K562 (cell line): ENCODE data around the gene EMID1. TPM values are rescaled to one million over a fixed set of nuclear protein-coding genes. Genes with fewer than 3 reads are reported as not detected.
A peak's percentile ranks its signal among the peaks of the same experiment; 100 is the strongest.

Experiments used
- ATAC-seq: fragments of 200-7000 bp; cut with Tn5 transposase; 3 replicates; pipeline ENCODE4 v1.9.1; 2020; ENCODE audit warnings: moderate library complexity
- BruUV-seq: library from RNA; stranded (reverse); fragments of 400-500 nt; replicated peaks from 2 replicates; lab custom pipeline; 2021; lab: Mats Ljungman, UMichigan
- CTCF ChIA-PET: fragments of 300-600 bp; formaldehyde crosslinking; extraction: SDS; loops from one replicate; lab custom pipeline; 2021; ENCODE audit warnings: low intra/inter-chr PET ratio; lab: Yijun Ruan, JAX
- POLR2A ChIA-PET: fragments of 300-600, 350-650 bp; sonication (Branson Sonifier 250); formaldehyde crosslinking; extraction: SDS; loops from one replicate; lab custom pipeline; 2021; ENCODE audit warnings: antibody characterized with exemption, inconsistent platforms; lab: Yijun Ruan, JAX
- DNase-seq, 4 experiments: peaks; one replicate each; pipeline versions ENCODE4 v3.0.0 to v3.0.0-alpha.2; 2011 to 2018; ENCODE audit warnings: low spot score in 3 of 4, mixed read lengths in 3 of 4; ENCODE audit errors: extremely low read depth in 1 of 4
- FAIRE-seq: peaks from 2 replicates; lab custom pipeline; 2011; peaks lifted over from hg19 to GRCh38; lab: Jason Lieb, UNC
- H2AFZ ChIP-seq: 2 replicates; pipeline ENCODE4 v1.6.0; 2011; ENCODE audit warnings: low read depth, low read length, control low read depth, inconsistent platforms
- H3K27ac ChIP-seq: fragments of 200-600 bp; 3 replicates; pipeline ENCODE4 v1.8.0; 2011; ENCODE audit warnings: low read depth, mild to moderate bottlenecking, control low read depth, inconsistent platforms, low read length, moderate library complexity, mixed read lengths; ENCODE audit errors: extremely low read depth
- H3K27me3 ChIP-seq, 2 experiments: fragments of 300-600 bp in 1 of 2; 2 replicates in 1 of 2; 3 replicates in 1 of 2; pipeline versions ENCODE4 v1.6.0 to v1.8.0; 2011; ENCODE audit warnings: inconsistent platforms in 2 of 2, low read length in 2 of 2, mild to moderate bottlenecking in 1 of 2, mixed read lengths in 1 of 2, moderate library complexity in 1 of 2; ENCODE audit not compliant: control insufficient read depth in 2 of 2, insufficient read depth in 2 of 2
- H3K36me3 ChIP-seq: fragments of 300-600 bp; 3 replicates; pipeline ENCODE4 v1.8.0; 2011; ENCODE audit warnings: mild to moderate bottlenecking, low read length, inconsistent platforms; ENCODE audit not compliant: control insufficient read depth, insufficient read depth
- H3K4me1 ChIP-seq, 2 experiments: fragments of 200-600 bp in 1 of 2; replicated peaks in 1 of 2; 2 replicates in 1 of 2; 3 replicates in 1 of 2; pipeline versions ENCODE4 v1.5.1 to v1.8.0; 2011; ENCODE audit warnings: inconsistent platforms in 2 of 2, low read length in 2 of 2, mild to moderate bottlenecking in 1 of 2, mixed read lengths in 1 of 2, moderate library complexity in 1 of 2; ENCODE audit not compliant: control insufficient read depth in 2 of 2, insufficient read depth in 2 of 2
- H3K4me2 ChIP-seq: 2 replicates; pipeline ENCODE4 v1.6.1; 2011; ENCODE audit warnings: low read length, control low read depth, inconsistent platforms, mixed read lengths; ENCODE audit not compliant: insufficient read depth
- H3K4me3 ChIP-seq: fragments of 200-600 bp; sonication (generic), shearing (Covaris generic); 2 replicates; pipeline ENCODE4 v1.5.1; 2016; ENCODE audit warnings: control low read depth, inconsistent platforms
- H3K79me2 ChIP-seq: fragments of 200-600 bp; 3 replicates; pipeline ENCODE4 v1.8.0; 2011; ENCODE audit warnings: low read length, inconsistent platforms; ENCODE audit not compliant: control insufficient read depth, insufficient read depth
- H3K9ac ChIP-seq, 2 experiments: 2 replicates each; pipeline versions ENCODE4 v1.6.0 to v1.6.1; 2011; ENCODE audit warnings: low read depth in 2 of 2, low read length in 2 of 2, control low read depth in 1 of 2, inconsistent platforms in 1 of 2, mild to moderate bottlenecking in 1 of 2, mixed read lengths in 1 of 2; ENCODE audit not compliant: insufficient read depth in 1 of 2
- H3K9me1 ChIP-seq: one replicate; pipeline ENCODE4 v1.6.0; 2011; ENCODE audit warnings: inconsistent platforms, mild to moderate bottlenecking, low read length, moderate library complexity; ENCODE audit not compliant: control insufficient read depth, insufficient read depth
- H3K9me3 ChIP-seq: replicated peaks from 2 replicates; pipeline ENCODE4 v1.5.1; 2011; ENCODE audit warnings: low read depth, low read length, inconsistent platforms; ENCODE audit not compliant: control insufficient read depth, insufficient read depth
- H4K20me1 ChIP-seq: replicated peaks from 2 replicates; pipeline ENCODE4 v1.6.1; 2011; ENCODE audit warnings: low read length, inconsistent platforms, mixed read lengths; ENCODE audit not compliant: control insufficient read depth, insufficient read depth
- MBD2 ChIP-seq: sonication (generic); IDR thresholded peaks from 2 replicates; pipeline ENCODE4 v1.6.1; 2016; ENCODE audit warnings: low read depth, borderline replicate concordance
- POLR2AphosphoS2 ChIP-seq: IDR thresholded peaks from 2 replicates; pipeline ENCODE4 v1.6.1; 2012; ENCODE audit warnings: low read length, improper control_type of control experiment
- POLR2G ChIP-seq: fragments of 200-400 bp; formaldehyde crosslinking; IDR thresholded peaks from 2 replicates; pipeline ENCODE4 v1.6.1; 2017; ENCODE audit warnings: low read depth, mild to moderate bottlenecking, antibody characterized with exemption, low read length, moderate library complexity
- POLR3G ChIP-seq: IDR thresholded peaks from 2 replicates; pipeline ENCODE4 v1.6.1; 2011; ENCODE audit not compliant: insufficient read length, insufficient replicate concordance; ENCODE audit errors: extremely low read depth
- TCF7L2 ChIP-seq: fragments of 150-350 bp; IDR thresholded peaks from 2 replicates; pipeline ENCODE4 v1.6.1; 2016; ENCODE audit warnings: low read depth, mild to moderate bottlenecking, low read length, moderate library complexity
- ZFPM2 ChIP-seq: fragments of 250-450 bp; sonication (Bioruptor Pico); IDR thresholded peaks from 2 replicates; pipeline ENCODE4 v1.5.1; 2022; ENCODE audit warnings: mild to moderate bottlenecking
- ZKSCAN3 ChIP-seq: fragments of 250-450 bp; sonication (Bioruptor Pico); IDR thresholded peaks from 2 replicates; pipeline ENCODE4 v1.4.0; 2020
- ZNF57 ChIP-seq: fragments of 450-650 bp; formaldehyde crosslinking; IDR thresholded peaks from 2 replicates; pipeline ENCODE4 v1.4.0; 2020; ENCODE audit warnings: mild to moderate bottlenecking, moderate library complexity
- ZNF584 ChIP-seq: fragments of 200-800 bp; sonication (Bioruptor generic); IDR thresholded peaks from 2 replicates; pipeline ENCODE4 v1.6.1; 2016; ENCODE audit warnings: low read depth, mild to moderate bottlenecking, missing genetic modification characterization, missing compliant biosample characterization
- ZZZ3 ChIP-seq: fragments of 450-650 bp; IDR thresholded peaks from 2 replicates; pipeline ENCODE4 v1.6.1; 2016; ENCODE audit warnings: antibody characterized with exemption, mild to moderate bottlenecking, moderate library complexity
- WGBS: fragments of 100-300 bp; shearing (Covaris generic); methylation state at CpG from one replicate; pipeline ENCODE4 v1.1.6; 2016; ENCODE audit warnings: low coverage, mixed read lengths; ENCODE audit not compliant: insufficient coverage; ENCODE audit errors: missing lambda C conversion rate; 5-methylcytosine and 5-hydroxymethylcytosine counted together
- in situ Hi-C: fragments of 300-500 bp; cut with MboI; formaldehyde crosslinking; loops from 4 replicates; pipeline ENCODE4 v1.15.0; 2018; ENCODE audit warnings: inconsistent platforms, mixed read lengths
- intact Hi-C: fragments of 100-400 bp; cut with micrococcal nuclease; formaldehyde crosslinking; loops from 2 replicates; pipeline ENCODE4 v1.14.2; 2022
- polyA plus RNA-seq, 8 experiments: library from polyadenylated mRNA; depleted of rRNA in 4 of 8; stranded (reverse) in 5 of 8; unstranded in 3 of 8; fragments of >200 nt; fragmentation: Nextera tagmentation in 2 of 8; fragmentation: Illumina TruSeq in 1 of 8; extraction: Ambion mirVana in 2 of 8; extraction: Trizol in 1 of 8; gene quantifications; 2 replicates each; pipeline versions ENCODE4 v1.2.1 to v1.2.3, GENCODE V29; 2011 to 2014; ENCODE audit warnings: inconsistent platforms in 1 of 8, missing spikeins in 1 of 8
- total RNA-seq, 7 experiments: library from RNA; depleted of rRNA in 6 of 7; stranded (reverse); fragments of >200 nt in 6 of 7; fragmentation: Illumina TruSeq in 2 of 7; extraction: Trizol in 2 of 7; gene quantifications; 2 replicates each; pipeline versions ENCODE4 v1.2.1 to v1.2.3, GENCODE V29; 2011 to 2021; ENCODE audit warnings: low replicate concordance in 1 of 7
- TF ChIP-seq, protein P1 (sequence below): fragments of 250-450 bp; sonication (Bioruptor Pico); IDR thresholded peaks from 2 replicates; pipeline ENCODE4 v1.4.0; 2020

EMID1 gene
- total and polyA plus RNA-seq, 9 of the 15 experiments (the other 6 are each of a cell fraction or from before 2014, with no cell fraction given) = 0.15 to 7.2 (median 2.7) TPM

DNA sequence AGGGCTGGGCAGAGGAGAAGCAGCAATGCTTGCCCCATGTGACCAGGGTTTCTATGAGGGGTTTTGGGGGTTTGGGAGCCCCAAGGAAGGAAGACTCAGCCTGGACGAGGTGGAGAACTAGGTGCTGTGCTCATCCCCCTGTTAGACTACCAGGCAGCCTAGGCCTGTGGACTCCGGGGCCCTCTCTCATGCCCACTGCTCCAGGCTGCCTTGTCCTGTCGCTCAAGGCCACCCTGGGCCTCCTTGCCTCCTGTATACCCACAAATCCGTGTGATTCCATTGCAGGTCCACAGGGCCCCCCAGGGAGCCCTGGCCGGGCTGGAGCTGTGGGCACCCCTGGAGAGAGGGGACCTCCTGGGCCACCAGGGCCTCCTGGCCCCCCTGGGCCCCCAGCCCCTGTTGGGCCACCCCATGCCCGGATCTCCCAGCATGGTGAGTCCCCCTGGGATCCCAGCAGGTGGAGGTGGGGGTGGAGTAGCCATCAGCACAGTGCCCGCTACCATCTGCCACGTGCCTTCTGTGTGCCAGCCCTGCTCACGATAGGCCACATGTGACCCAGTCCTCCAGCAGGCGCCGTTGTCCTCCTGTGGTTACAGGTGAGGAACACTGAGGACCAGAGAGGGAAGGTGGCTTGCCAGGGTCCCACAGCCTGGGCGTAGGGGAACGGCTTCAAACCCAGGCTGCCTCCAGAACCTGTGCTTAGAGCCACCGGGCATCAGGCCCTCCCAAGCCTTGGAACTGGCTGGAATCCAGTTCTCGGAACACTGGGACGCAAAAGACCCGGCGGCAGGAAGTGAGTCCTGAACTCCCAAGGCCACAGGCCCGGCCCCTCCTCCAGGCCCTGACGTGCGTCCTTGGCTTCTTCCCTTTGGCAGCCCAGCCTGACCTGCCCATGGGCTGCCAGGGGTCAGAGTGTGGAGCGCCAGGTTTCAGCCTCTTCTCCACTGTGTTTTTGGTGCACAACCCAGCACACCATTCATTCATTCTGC, 26.6 kb downstream of the EMID1 start:
- ATAC-seq (no peak), FAIRE-seq (no peak), DNase-seq (peak in 1 of 4 experiments; percentile 2)
- POLR2A ChIA-PET = interaction anchor here (1.4 kb wide), 1 partner anchor 16 kb away, joined by 6 read pairs; no protein-coding TSS in a partner anchor
- no peaks in the 10 kb centered on the region for H3K36me3 ChIP-seq
- no peak overlapping the region for H3K4me2 ChIP-seq
- no peaks in the 10 kb centered on the region for H3K27me3 ChIP-seq
- TF ChIP-seq POLR2G (peak; percentile 53), ZNF584 (no peak), ZFPM2 (no peak), TCF7L2 (no peak), POLR2AphosphoS2 (peak; percentile 49; the same call in 1 of the 2 replicates), MBD2 (no peak), ZKSCAN3 (no peak), ZNF57 (no peak), ZZZ3 (no peak), POLR3G (no peak)
- TF ChIP-seq, protein P1, sequence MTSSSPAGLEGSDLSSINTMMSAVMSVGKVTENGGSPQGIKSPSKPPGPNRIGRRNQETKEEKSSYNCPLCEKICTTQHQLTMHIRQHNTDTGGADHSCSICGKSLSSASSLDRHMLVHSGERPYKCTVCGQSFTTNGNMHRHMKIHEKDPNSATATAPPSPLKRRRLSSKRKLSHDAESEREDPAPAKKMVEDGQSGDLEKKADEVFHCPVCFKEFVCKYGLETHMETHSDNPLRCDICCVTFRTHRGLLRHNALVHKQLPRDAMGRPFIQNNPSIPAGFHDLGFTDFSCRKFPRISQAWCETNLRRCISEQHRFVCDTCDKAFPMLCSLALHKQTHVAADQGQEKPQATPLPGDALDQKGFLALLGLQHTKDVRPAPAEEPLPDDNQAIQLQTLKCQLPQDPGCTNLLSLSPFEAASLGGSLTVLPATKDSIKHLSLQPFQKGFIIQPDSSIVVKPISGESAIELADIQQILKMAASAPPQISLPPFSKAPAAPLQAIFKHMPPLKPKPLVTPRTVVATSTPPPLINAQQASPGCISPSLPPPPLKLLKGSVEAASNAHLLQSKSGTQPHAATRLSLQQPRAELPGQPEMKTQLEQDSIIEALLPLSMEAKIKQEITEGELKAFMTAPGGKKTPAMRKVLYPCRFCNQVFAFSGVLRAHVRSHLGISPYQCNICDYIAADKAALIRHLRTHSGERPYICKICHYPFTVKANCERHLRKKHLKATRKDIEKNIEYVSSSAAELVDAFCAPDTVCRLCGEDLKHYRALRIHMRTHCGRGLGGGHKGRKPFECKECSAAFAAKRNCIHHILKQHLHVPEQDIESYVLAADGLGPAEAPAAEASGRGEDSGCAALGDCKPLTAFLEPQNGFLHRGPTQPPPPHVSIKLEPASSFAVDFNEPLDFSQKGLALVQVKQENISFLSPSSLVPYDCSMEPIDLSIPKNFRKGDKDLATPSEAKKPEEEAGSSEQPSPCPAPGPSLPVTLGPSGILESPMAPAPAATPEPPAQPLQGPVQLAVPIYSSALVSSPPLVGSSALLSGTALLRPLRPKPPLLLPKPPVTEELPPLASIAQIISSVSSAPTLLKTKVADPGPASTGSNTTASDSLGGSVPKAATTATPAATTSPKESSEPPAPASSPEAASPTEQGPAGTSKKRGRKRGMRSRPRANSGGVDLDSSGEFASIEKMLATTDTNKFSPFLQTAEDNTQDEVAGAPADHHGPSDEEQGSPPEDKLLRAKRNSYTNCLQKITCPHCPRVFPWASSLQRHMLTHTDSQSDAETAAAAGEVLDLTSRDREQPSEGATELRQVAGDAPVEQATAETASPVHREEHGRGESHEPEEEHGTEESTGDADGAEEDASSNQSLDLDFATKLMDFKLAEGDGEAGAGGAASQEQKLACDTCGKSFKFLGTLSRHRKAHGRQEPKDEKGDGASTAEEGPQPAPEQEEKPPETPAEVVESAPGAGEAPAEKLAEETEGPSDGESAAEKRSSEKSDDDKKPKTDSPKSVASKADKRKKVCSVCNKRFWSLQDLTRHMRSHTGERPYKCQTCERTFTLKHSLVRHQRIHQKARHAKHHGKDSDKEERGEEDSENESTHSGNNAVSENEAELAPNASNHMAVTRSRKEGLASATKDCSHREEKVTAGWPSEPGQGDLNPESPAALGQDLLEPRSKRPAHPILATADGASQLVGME = no peak
- no peak overlapping the region for H3K4me3 ChIP-seq
- WGBS = 44% methylated on average over 11 of the region's 22 CpGs
- H3K4me1 ChIP-seq = no peaks in the 10 kb centered on the region; a peak in 2 of 5 replicates
- peak overlapping the region in 1 of 2 experiments; percentile 2; a peak in 1 of 4 replicates for H3K9ac ChIP-seq
- H3K9me1 ChIP-seq = no peaks in the 10 kb centered on the region
- H3K27ac ChIP-seq = no peak overlapping the region
- H3K79me2 ChIP-seq = no peaks in the 10 kb centered on the region
- intact Hi-C loops = no loop called here
- in situ Hi-C loops = no loop called here
- no peaks in the 10 kb centered on the region for H4K20me1 ChIP-seq
- H3K9me3 ChIP-seq = no peaks in the 10 kb centered on the region
- CTCF ChIA-PET = no interaction called here
- no TSS peak for BruUV-seq
- no peak overlapping the region for H2AFZ ChIP-seq
